HG02840 (cell line): Measurements from ENCODE around the gene DENND10.
"Not testable (repeated sequence)": the region's sequence is repeated elsewhere in the genome, so short reads cannot be mapped to it uniquely, and the experiment has no call there.

Source experiments
- ATAC-seq: cut with Tn5 transposase; IDR thresholded peaks from one replicate; pipeline ENCODE4 v1.9.1; 2021; ENCODE audit warnings: mild to moderate bottlenecking, moderate library complexity, moderate number of reproducible peaks; ENCODE audit not compliant: unreplicated experiment, low FRiP score

Gene DENND10

GRCh38 chr10:119165171-119166117 lies 61.5 kb downstream of the DENND10 start, which contains the start of gene SFXN4:
SFXN4 (minus strand) TSS chr10:119165714; CDS start chr10:119165647, 67 bp downstream.
- peak; percentile 85 for ATAC-seq

- peak; percentile 9 for ATAC-seq
Measured at GRCh38 chr10:119166118-119166500, 62.2 kb downstream of the DENND10 start.

GRCh38 chr10:119166564-119166963 lies 62.7 kb downstream of the DENND10 start:
- no peak for ATAC-seq

GRCh38 chr10:119167041-119167440 lies 63.1 kb downstream of the DENND10 start:
- ATAC-seq, result no peak

- ATAC-seq, result no peak
Measured at GRCh38 chr10:119174109-119174508, 70.2 kb downstream of the DENND10 start.

- ATAC-seq, result no peak
Measured at GRCh38 chr10:119176166-119176565, 72.3 kb downstream of the DENND10 start.

- no peak for ATAC-seq
Measured at GRCh38 chr10:119177708-119178371, 73.9 kb downstream of the DENND10 start.

- ATAC-seq, result peak; percentile 89
Measured at GRCh38 chr10:119178372-119179119, 74.6 kb downstream of the DENND10 start, which contains the start of gene PRDX3. PRDX3 (minus strand) TSS chr10:119178812; CDS start chr10:119178790, 22 bp downstream.

GRCh38 chr10:119180850-119181400 lies 77.0 kb downstream of the DENND10 start:
- not testable (repeated sequence) for ATAC-seq

DNA sequence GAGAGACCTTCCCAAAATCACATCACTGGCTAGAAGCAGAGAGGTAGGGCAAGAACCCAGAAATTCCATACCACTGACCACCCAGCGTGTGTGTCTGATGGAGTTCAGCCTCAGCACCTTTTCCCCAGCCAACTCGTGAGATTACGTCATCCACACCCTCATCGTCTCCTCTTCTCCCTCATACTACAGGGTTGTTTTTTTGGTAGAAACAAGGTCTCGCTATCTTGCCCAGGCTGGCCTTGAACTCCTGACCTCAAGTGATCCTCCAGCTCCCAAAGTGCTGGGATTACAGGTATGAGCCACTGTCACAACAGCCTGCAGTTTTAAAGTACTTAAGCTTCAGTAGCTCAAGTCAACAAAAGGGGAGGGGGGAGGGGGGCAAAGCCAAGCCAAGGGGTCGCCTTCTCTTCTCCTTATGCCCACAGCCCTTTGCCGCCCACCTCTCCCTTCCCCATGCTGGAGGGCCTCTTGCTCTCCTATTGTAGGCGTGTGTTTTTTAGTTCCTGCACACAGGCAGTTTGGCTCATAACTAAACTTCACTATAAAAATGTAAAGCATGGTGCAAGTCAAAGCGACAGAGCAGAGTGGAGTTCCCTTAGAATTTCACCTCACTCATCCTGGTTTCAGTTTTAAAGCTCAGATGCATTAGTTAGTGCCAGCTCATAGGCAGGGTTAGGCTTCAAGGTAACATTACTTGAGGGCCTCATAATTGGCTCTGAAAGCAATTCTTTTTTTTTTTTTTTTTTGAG lies 79.9 kb downstream of the DENND10 start:
- no peak for ATAC-seq
